Stimulated activated naive CD8-positive, alpha-beta T cell treated with anti-CD3 and anti-CD28 coated beads, Interleukin-15, amount 100 ng/mL, for 72 hours (primary cell): ENCODE data around the gene ATP6V1B1.

Experiments
- ATAC-seq: fragments of 150-1000 bp; cut with Tn5 transposase; 2 replicates; pipeline ENCODE4 v1.10.0; 2021; ENCODE audit warnings: mild to moderate bottlenecking, moderate library complexity
- DNase-seq, 2 donors: peaks; one replicate each; pipeline ENCODE4 v3.0.0; 2021 to 2022
- H3K27ac Mint-ChIP-seq, 2 donors: one replicate each; pipeline ENCODE4 v1.8.0; 2022; ENCODE audit warnings: mild to moderate bottlenecking in 2 of 2, mixed read lengths in 2 of 2, moderate library complexity in 2 of 2
- H3K27me3 Mint-ChIP-seq: one replicate; pipeline ENCODE4 v1.8.0; 2022; ENCODE audit warnings: mixed read lengths
- H3K4me1 Mint-ChIP-seq: one replicate; pipeline ENCODE4 v1.8.0; 2022; ENCODE audit warnings: mild to moderate bottlenecking, mixed read lengths
- H3K4me3 Mint-ChIP-seq, 2 donors: one replicate each; pipeline ENCODE4 v1.8.0; 2022; ENCODE audit warnings: mild to moderate bottlenecking in 2 of 2, mixed read lengths in 2 of 2, moderate library complexity in 1 of 2
- H3K9me3 Mint-ChIP-seq, 2 donors: one replicate each; pipeline ENCODE4 v1.8.0; 2022; ENCODE audit warnings: mixed read lengths in 2 of 2

Gene ATP6V1B1

DNA sequence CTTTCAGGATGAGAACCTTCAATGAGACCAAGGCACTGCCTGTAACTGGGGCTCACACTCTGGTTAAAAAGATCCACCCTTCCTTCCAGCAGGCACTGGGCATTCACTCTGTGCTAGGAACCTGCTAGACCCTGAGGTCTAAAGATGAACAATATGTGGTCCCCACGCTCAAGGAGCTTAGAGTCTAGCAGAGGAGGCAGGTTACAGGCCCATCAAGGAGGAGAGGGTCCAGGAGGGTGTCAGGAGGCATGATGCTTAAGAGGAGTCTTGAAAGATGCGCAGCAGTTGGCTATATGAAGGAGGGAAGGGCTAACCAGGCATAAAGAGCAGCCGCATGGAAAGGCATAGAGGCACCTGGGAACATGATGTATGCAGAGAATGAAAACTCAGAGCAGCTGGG lies 47.3 kb downstream of the ATP6V1B1 start:
- DNase-seq (peak in 1 of 2 donors; percentile 4), ATAC-seq (no peak)
- H3K27ac Mint-ChIP-seq, result no peak overlapping the region
- no peaks in the 10 kb centered on the region for H3K27me3 Mint-ChIP-seq
- H3K9me3 Mint-ChIP-seq, result no peaks in the 10 kb centered on the region
- peaks cover 34% of the 10 kb centered on the region for H3K4me1 Mint-ChIP-seq
- H3K4me3 Mint-ChIP-seq, result no peak overlapping the region

DNA sequence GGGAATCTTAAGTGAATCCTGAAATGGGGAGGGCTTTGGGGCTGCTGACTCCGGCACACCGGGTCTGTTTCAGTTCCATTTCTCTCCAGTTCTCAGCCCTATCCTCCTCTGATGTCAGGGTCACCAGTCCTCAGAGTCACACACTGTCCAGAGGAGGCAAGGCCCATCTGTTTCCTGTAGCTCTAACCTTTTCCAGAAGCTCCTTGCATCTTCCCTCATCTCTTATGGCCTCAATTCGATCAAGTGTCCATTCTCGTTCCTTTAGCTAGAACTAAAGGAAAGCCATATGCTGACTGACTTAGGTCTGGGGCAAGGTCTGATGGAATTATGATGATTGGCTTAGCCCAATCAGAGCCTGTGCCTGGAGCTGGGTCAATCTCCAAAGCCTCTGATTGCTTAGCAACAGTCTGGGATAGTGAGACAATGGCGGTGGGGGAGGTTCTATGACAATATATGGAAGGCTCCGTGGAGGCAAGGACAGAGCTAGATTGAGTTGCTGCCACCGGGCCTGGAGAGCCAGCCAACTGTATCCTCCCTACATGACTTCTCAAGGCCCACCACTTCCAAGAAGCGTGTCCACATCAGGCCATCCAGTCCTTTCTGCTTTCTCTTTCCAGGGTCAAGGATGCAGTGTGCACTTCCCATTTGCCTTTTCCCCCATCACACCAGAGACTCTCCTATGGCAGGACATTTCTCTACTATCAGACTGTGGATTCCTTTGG lies 48.0 kb downstream of the ATP6V1B1 start:
- ATAC-seq (no peak), DNase-seq (peak in 1 of 2 donors; percentile 6)
- no peaks in the 10 kb centered on the region for H3K9me3 Mint-ChIP-seq
- peaks cover 32% of the 10 kb centered on the region for H3K4me1 Mint-ChIP-seq
- H3K27me3 Mint-ChIP-seq, result no peaks in the 10 kb centered on the region
- H3K27ac Mint-ChIP-seq, result peak overlapping the region in 1 of 2 donors; percentile 84
- H3K4me3 Mint-ChIP-seq, result no peak overlapping the region

GRCh38 chr2:70984228-70984575 lies 48.5 kb downstream of the ATP6V1B1 start:
- H3K27me3 Mint-ChIP-seq, result no peaks in the 10 kb centered on the region
- H3K4me1 Mint-ChIP-seq, result peaks cover 35% of the 10 kb centered on the region
- no peak overlapping the region for H3K4me3 Mint-ChIP-seq
- H3K27ac Mint-ChIP-seq, result no peak overlapping the region
- no peak for ATAC-seq
- H3K9me3 Mint-ChIP-seq, result no peaks in the 10 kb centered on the region
- DNase-seq, result no peak

- Mint-ChIP-seq H3K4me1 (peaks cover 35% of the 10 kb centered on the region), H3K4me3 (peak overlapping the region; percentile 46 to 55)
Observed at GRCh38 chr2:70984576-70985282, 49.0 kb downstream of the ATP6V1B1 start.

GRCh38 chr2:70985283-70985688 lies 49.6 kb downstream of the ATP6V1B1 start:
- ATAC-seq, result no peak
- Mint-ChIP-seq H3K9me3 (no peaks in the 10 kb centered on the region), H3K27me3 (no peaks in the 10 kb centered on the region), H3K27ac (no peak overlapping the region), H3K4me3 (no peak overlapping the region), H3K4me1 (peaks cover 35% of the 10 kb centered on the region)
- DNase-seq, result no peak

More at GRCh38 chr2:70984576-70985282, 49.0 kb downstream of the ATP6V1B1 start:
- no peaks in the 10 kb centered on the region for H3K27me3 Mint-ChIP-seq
- peak; percentile 82 to 85 for DNase-seq
- no peaks in the 10 kb centered on the region for H3K9me3 Mint-ChIP-seq
- ATAC-seq, result peak; percentile 98
- no peak overlapping the region for H3K27ac Mint-ChIP-seq

DNA sequence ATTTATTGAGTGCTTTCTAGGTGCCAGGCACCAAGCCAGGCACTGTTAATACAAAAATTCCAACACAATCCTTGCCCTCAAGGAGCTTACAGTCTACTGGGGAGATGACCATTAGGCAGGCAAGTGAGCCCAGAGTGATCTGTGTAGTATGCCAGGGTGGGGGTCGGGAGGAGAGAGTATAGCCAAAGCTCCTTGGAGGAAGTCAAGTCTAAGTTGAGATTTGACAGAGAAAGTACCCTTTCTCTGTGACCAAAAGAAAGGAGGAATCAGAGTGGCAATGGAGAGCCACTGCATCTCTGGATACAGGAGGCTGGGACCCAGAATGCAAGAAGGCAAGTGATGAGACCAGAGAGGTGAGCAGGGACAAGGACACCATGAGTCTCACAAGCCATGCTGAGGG lies 50.3 kb downstream of the ATP6V1B1 start:
- H3K4me1 Mint-ChIP-seq, result peaks cover 36% of the 10 kb centered on the region
- H3K27ac Mint-ChIP-seq, result peak overlapping the region in 1 of 2 donors; percentile 76
- ATAC-seq (no peak), DNase-seq (no peak)
- H3K4me3 Mint-ChIP-seq, result no peak overlapping the region
- H3K9me3 Mint-ChIP-seq, result no peaks in the 10 kb centered on the region
- no peaks in the 10 kb centered on the region for H3K27me3 Mint-ChIP-seq

- no peak overlapping the region for H3K4me3 Mint-ChIP-seq
- H3K27me3 Mint-ChIP-seq, result no peaks in the 10 kb centered on the region
- H3K4me1 Mint-ChIP-seq, result peaks cover 43% of the 10 kb centered on the region
- DNase-seq (no peak), ATAC-seq (no peak)
- peak overlapping the region in 1 of 2 donors; percentile 76 for H3K27ac Mint-ChIP-seq
- no peaks in the 10 kb centered on the region for H3K9me3 Mint-ChIP-seq
Observed at GRCh38 chr2:70986499-70987189, 50.9 kb downstream of the ATP6V1B1 start.

- no peaks in the 10 kb centered on the region for H3K27me3 Mint-ChIP-seq
- DNase-seq (no peak), ATAC-seq (no peak)
- peaks cover 50% of the 10 kb centered on the region for H3K4me1 Mint-ChIP-seq
- no peaks in the 10 kb centered on the region for H3K9me3 Mint-ChIP-seq
- no peak overlapping the region for H3K4me3 Mint-ChIP-seq
- H3K27ac Mint-ChIP-seq, result no peak overlapping the region
Observed at GRCh38 chr2:70987386-70987785, 51.7 kb downstream of the ATP6V1B1 start.

GRCh38 chr2:70988151-70988550 lies 52.5 kb downstream of the ATP6V1B1 start:
- no peak overlapping the region for H3K4me3 Mint-ChIP-seq
- no peaks in the 10 kb centered on the region for H3K27me3 Mint-ChIP-seq
- ATAC-seq (no peak), DNase-seq (no peak)
- H3K9me3 Mint-ChIP-seq, result no peaks in the 10 kb centered on the region
- H3K27ac Mint-ChIP-seq, result no peak overlapping the region
- H3K4me1 Mint-ChIP-seq, result peaks cover 58% of the 10 kb centered on the region

- Mint-ChIP-seq H3K9me3 (no peaks in the 10 kb centered on the region), H3K27ac (no peak overlapping the region), H3K27me3 (no peaks in the 10 kb centered on the region), H3K4me3 (no peak overlapping the region), H3K4me1 (peaks cover 66% of the 10 kb centered on the region)
- DNase-seq (no peak), ATAC-seq (no peak)
Observed at GRCh38 chr2:70988726-70989648, 53.3 kb downstream of the ATP6V1B1 start.

DNA sequence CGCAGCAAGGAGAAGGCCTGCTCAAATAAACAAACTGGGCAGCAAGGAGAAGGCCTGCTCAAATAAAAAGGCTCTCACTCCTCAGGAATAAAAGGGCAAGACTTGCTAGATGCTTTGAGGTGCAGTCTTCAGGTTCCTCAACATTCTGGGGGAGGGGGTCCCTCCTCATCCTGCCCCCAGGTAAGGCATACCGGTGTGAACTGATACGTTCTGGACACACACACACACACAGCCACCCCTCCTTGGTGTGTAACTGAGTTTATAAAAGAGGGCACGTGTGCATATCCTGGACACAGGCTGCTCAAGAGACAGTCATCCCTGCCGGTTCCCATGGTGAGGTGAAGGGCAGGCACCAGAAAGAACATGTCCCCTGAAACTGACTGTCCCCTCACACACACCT lies 54.5 kb downstream of the ATP6V1B1 start:
- no peak for DNase-seq
- Mint-ChIP-seq H3K27me3 (no peaks in the 10 kb centered on the region), H3K9me3 (no peaks in the 10 kb centered on the region), H3K27ac (peak overlapping the region in 1 of 2 donors; percentile 45), H3K4me1 (peaks cover 54% of the 10 kb centered on the region), H3K4me3 (no peak overlapping the region)
- ATAC-seq, result no peak

GRCh38 chr2:70991142-70991541 lies 55.4 kb downstream of the ATP6V1B1 start:
- H3K4me3 Mint-ChIP-seq, result no peak overlapping the region
- DNase-seq (no peak), ATAC-seq (no peak)
- H3K4me1 Mint-ChIP-seq, result peaks cover 51% of the 10 kb centered on the region
- H3K27me3 Mint-ChIP-seq, result no peaks in the 10 kb centered on the region
- H3K9me3 Mint-ChIP-seq, result no peaks in the 10 kb centered on the region
- no peak overlapping the region for H3K27ac Mint-ChIP-seq

DNA sequence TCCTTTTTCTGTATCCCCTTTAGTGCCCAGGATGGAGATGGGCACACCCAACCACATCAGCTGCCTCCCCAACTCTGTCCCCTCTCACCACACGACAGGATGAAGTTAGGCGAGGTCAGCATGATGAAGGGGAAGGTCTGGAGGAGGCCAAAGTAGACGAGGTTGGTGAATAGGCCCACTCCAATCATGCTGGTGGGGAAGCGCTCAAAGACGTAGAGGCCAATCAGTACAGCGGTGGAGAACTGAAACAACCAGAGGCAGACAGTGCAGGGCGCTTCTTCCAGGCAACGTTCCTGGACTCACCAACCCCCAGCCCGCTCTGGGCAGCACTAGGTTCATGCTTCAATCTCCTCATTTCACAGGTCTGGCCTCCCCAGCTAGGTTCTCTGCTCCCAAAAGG lies 56.0 kb downstream of the ATP6V1B1 start:
- DNase-seq (no peak), ATAC-seq (no peak)
- H3K27ac Mint-ChIP-seq, result no peak overlapping the region
- H3K4me3 Mint-ChIP-seq, result no peak overlapping the region
- no peaks in the 10 kb centered on the region for H3K27me3 Mint-ChIP-seq
- no peaks in the 10 kb centered on the region for H3K9me3 Mint-ChIP-seq
- peaks cover 46% of the 10 kb centered on the region for H3K4me1 Mint-ChIP-seq

DNA sequence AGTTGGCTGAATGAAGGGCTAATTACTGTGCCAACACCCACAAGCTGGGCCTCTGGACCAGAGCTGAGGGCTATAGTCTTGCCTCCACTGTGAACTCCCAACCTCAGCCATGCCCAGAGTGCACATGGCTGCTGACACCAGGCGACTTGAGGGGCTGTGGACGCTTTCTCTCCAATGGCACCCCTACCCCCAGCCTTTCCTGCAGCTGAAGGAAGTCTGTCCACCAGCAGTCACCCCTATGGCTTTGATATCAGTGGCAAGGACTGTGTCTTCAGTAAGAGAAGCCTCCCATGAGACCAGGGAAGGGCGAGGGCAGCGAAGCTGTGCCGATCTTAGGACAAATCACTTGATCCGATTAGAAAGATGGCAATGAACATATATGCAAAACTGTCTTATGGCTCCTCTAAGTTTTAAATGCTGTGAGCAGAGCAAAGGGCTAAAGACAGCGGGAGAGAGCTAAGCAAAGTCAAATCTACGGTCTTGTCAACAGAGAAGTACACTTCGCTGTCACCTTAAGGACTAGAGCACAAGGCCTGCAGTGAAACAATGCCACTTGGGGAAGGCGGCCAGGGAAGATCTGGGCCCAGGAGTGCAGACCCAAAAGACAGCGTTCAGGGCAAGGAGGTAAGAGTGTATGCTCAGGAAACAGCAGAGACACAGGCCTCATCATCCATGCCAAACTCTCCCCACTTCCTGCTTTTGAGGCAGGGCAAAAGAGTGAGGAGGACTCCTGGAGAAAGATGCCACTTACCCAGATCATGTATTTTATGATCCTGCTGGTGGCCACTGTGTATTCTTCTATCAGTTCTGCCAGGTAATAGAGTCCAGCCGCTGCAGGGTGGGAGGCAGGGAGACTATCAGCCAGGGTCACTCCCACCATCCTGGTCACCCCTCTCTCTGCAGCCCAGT lies 57.5 kb downstream of the ATP6V1B1 start:
- H3K27ac Mint-ChIP-seq, result peak overlapping the region; percentile 60 to 87
- H3K4me1 Mint-ChIP-seq, result peaks cover 43% of the 10 kb centered on the region
- ATAC-seq (no peak), DNase-seq (no peak)
- no peaks in the 10 kb centered on the region for H3K9me3 Mint-ChIP-seq
- no peaks in the 10 kb centered on the region for H3K27me3 Mint-ChIP-seq
- peak overlapping the region; percentile 89 to 97 for H3K4me3 Mint-ChIP-seq
